T-helper 2 cell treated with Interferon-gamma antibody and Interleukin-4, amounts not matched to agents 5 μg/mL and 100 μg/mL, for 36 hours (primary cell): ENCODE measurements around the gene CBR4.
"Not testable (repeated sequence)": the region's sequence is repeated elsewhere in the genome, so short reads cannot be mapped to it uniquely, and the experiment has no call there.

Source experiments
- DNase-seq: peaks from one replicate; pipeline ENCODE4 v3.0.0; 2021; ENCODE audit warnings: low spot score
- H3K27ac Mint-ChIP-seq: one replicate; pipeline ENCODE4 v1.8.0; 2021; ENCODE audit warnings: mild to moderate bottlenecking, mixed read lengths
- H3K27me3 Mint-ChIP-seq: one replicate; pipeline ENCODE4 v1.8.0; 2021; ENCODE audit warnings: low read depth, mixed read lengths
- H3K36me3 Mint-ChIP-seq: one replicate; pipeline ENCODE4 v1.8.0; 2021; ENCODE audit warnings: low read depth, mixed read lengths
- H3K4me1 Mint-ChIP-seq: one replicate; pipeline ENCODE4 v1.8.0; 2021; ENCODE audit warnings: low read depth, mixed read lengths
- H3K4me3 Mint-ChIP-seq: one replicate; pipeline ENCODE4 v1.8.0; 2022; ENCODE audit warnings: mild to moderate bottlenecking, moderate library complexity, mixed read lengths
- H3K9me3 Mint-ChIP-seq: one replicate; pipeline ENCODE4 v1.8.0; 2021; ENCODE audit warnings: mixed read lengths

The CBR4 gene

GRCh38 chr4:168993714-168994510 is 16.1 kb downstream of the CBR4 start:
- Mint-ChIP-seq H3K36me3 (peaks cover 2% of the 10 kb centered on the region), H3K4me3 (no peak overlapping the region), H3K4me1 (no peaks in the 10 kb centered on the region), H3K9me3 (no peaks in the 10 kb centered on the region), H3K27me3 (no peaks in the 10 kb centered on the region), H3K27ac (no peak overlapping the region)
- no peak for DNase-seq

GRCh38 chr4:168992952-168993482 is 17.0 kb downstream of the CBR4 start:
- H3K9me3 Mint-ChIP-seq, H3K27me3 Mint-ChIP-seq, H3K36me3 Mint-ChIP-seq, H3K4me3 Mint-ChIP-seq, H3K27ac Mint-ChIP-seq, H3K4me1 Mint-ChIP-seq, DNase-seq: not testable (repeated sequence)

GRCh38 chr4:168981942-168982341 is 28.1 kb downstream of the CBR4 start:
- Mint-ChIP-seq H3K27me3 (no peaks in the 10 kb centered on the region), H3K27ac (no peak overlapping the region), H3K4me1 (no peaks in the 10 kb centered on the region), H3K36me3 (peaks cover 52% of the 10 kb centered on the region), H3K4me3 (no peak overlapping the region), H3K9me3 (peaks cover 27% of the 10 kb centered on the region)
- DNase-seq = no peak

GRCh38 chr4:168981460-168981859 is 28.6 kb downstream of the CBR4 start:
- Mint-ChIP-seq H3K36me3 (peaks cover 52% of the 10 kb centered on the region), H3K9me3 (peaks cover 27% of the 10 kb centered on the region), H3K4me1 (no peaks in the 10 kb centered on the region), H3K27ac (no peak overlapping the region), H3K27me3 (no peaks in the 10 kb centered on the region), H3K4me3 (no peak overlapping the region)
- no peak for DNase-seq

GRCh38 chr4:168979338-168979737 is 30.7 kb downstream of the CBR4 start:
- Mint-ChIP-seq H3K36me3 (peaks cover 49% of the 10 kb centered on the region), H3K9me3 (peaks cover 34% of the 10 kb centered on the region), H3K4me1 (no peaks in the 10 kb centered on the region), H3K27ac (no peak overlapping the region), H3K4me3 (no peak overlapping the region), H3K27me3 (no peaks in the 10 kb centered on the region)
- no peak for DNase-seq

- Mint-ChIP-seq H3K4me1 (peaks cover 2% of the 10 kb centered on the region), H3K4me3 (no peak overlapping the region), H3K27ac (no peak overlapping the region), H3K9me3 (peaks cover 35% of the 10 kb centered on the region), H3K27me3 (no peaks in the 10 kb centered on the region), H3K36me3 (peaks cover 41% of the 10 kb centered on the region)
- no peak for DNase-seq
These were observed 31.9 kb downstream of the CBR4 start for GRCh38 chr4:168978001-168978700.

- peaks cover 41% of the 10 kb centered on the region for H3K9me3 Mint-ChIP-seq
These were observed 37.5 kb downstream of the CBR4 start for GRCh38 chr4:168972596-168972995.

GRCh38 chr4:168960716-168961115 is 49.3 kb downstream of the CBR4 start:
- no peaks in the 10 kb centered on the region for H3K36me3 Mint-ChIP-seq
- no peak for DNase-seq
- no peak overlapping the region for H3K4me3 Mint-ChIP-seq
- no peaks in the 10 kb centered on the region for H3K4me1 Mint-ChIP-seq
- peaks cover 2% of the 10 kb centered on the region for H3K27me3 Mint-ChIP-seq
- no peak overlapping the region for H3K27ac Mint-ChIP-seq
- H3K9me3 Mint-ChIP-seq = peaks cover 5% of the 10 kb centered on the region

More at GRCh38 chr4:168972596-168972995, 37.5 kb downstream of the CBR4 start:
- H3K36me3 Mint-ChIP-seq = peaks cover 16% of the 10 kb centered on the region
- H3K4me1 Mint-ChIP-seq = peaks cover 9% of the 10 kb centered on the region
- DNase-seq = no peak
- H3K4me3 Mint-ChIP-seq = no peak overlapping the region
- no peaks in the 10 kb centered on the region for H3K27me3 Mint-ChIP-seq
- H3K27ac Mint-ChIP-seq = no peak overlapping the region

- DNase-seq = no peak
- no peaks in the 10 kb centered on the region for H3K4me1 Mint-ChIP-seq
- no peaks in the 10 kb centered on the region for H3K27me3 Mint-ChIP-seq
- H3K9me3 Mint-ChIP-seq = peaks cover 7% of the 10 kb centered on the region
- no peak overlapping the region for H3K4me3 Mint-ChIP-seq
- H3K27ac Mint-ChIP-seq = no peak overlapping the region
- H3K36me3 Mint-ChIP-seq = no peaks in the 10 kb centered on the region
These were observed 54.4 kb downstream of the CBR4 start for GRCh38 chr4:168955674-168956073.

- DNase-seq, H3K27ac Mint-ChIP-seq, H3K36me3 Mint-ChIP-seq, H3K4me3 Mint-ChIP-seq, H3K4me1 Mint-ChIP-seq: not testable (repeated sequence)
- peaks cover 15% of the 10 kb centered on the region for H3K9me3 Mint-ChIP-seq
- peaks cover 13% of the 10 kb centered on the region for H3K27me3 Mint-ChIP-seq
These were observed 57.2 kb downstream of the CBR4 start for GRCh38 chr4:168952821-168953246.

GRCh38 chr4:168945291-168945690 is 64.8 kb downstream of the CBR4 start:
- Mint-ChIP-seq H3K27ac (no peak overlapping the region), H3K4me3 (no peak overlapping the region), H3K36me3 (no peaks in the 10 kb centered on the region), H3K9me3 (peaks cover 6% of the 10 kb centered on the region), H3K4me1 (no peaks in the 10 kb centered on the region), H3K27me3 (peaks cover 14% of the 10 kb centered on the region)
- DNase-seq = no peak

- peaks cover 5% of the 10 kb centered on the region for H3K9me3 Mint-ChIP-seq
- H3K27ac Mint-ChIP-seq = no peak overlapping the region
- peaks cover 6% of the 10 kb centered on the region for H3K27me3 Mint-ChIP-seq
- no peak for DNase-seq
- H3K4me3 Mint-ChIP-seq = no peak overlapping the region
- no peaks in the 10 kb centered on the region for H3K4me1 Mint-ChIP-seq
- H3K36me3 Mint-ChIP-seq = no peaks in the 10 kb centered on the region
These were observed 67.1 kb downstream of the CBR4 start for GRCh38 chr4:168942985-168943384.
